HFFc6 (cell line): ENCODE results near the gene KLHL13. TPM values are rescaled to one million over a fixed set of nuclear protein-coding genes. Genes with fewer than 3 reads are reported as not detected.
"Not testable (repeated sequence)": the region's sequence is repeated elsewhere in the genome, so short reads cannot be mapped to it uniquely, and the experiment has no call there.

ENCODE experiments used
- DNase-seq: peaks from one replicate; pipeline ENCODE4 v3.0.0-alpha.2; 2018
- H3K27ac Mint-ChIP-seq: 2 replicates; pipeline ENCODE4 v1.8.0; 2020; ENCODE audit warnings: mild to moderate bottlenecking, mixed read lengths
- H3K27me3 Mint-ChIP-seq: 2 replicates; pipeline ENCODE4 v1.8.0; 2021; ENCODE audit warnings: mild to moderate bottlenecking, moderate library complexity, mixed read lengths; ENCODE audit not compliant: insufficient read depth
- H3K36me3 Mint-ChIP-seq: 2 replicates; pipeline ENCODE4 v1.8.0; 2021; ENCODE audit warnings: low read depth, mixed read lengths
- H3K4me1 Mint-ChIP-seq: 2 replicates; pipeline ENCODE4 v1.8.0; 2020; ENCODE audit warnings: low read depth, mixed read lengths
- H3K4me3 Mint-ChIP-seq: 2 replicates; pipeline ENCODE4 v1.8.0; 2020; ENCODE audit warnings: mild to moderate bottlenecking, moderate library complexity, mixed read lengths
- H3K9me3 Mint-ChIP-seq: 2 replicates; pipeline ENCODE4 v1.8.0; 2020; ENCODE audit warnings: mild to moderate bottlenecking, mixed read lengths
- CTCF ChIP-seq: fragments of 200-600 bp; sonication (generic); IDR thresholded peaks from 2 replicates; pipeline ENCODE4 v1.5.0; 2021; ENCODE audit warnings: antibody characterized with exemption, mild to moderate bottlenecking
- total RNA-seq, 6 experiments: library from RNA; stranded (reverse); fragmentation: NEBNext Ultra II Directional; extraction: Animal tissue kit (Norgen Biotek cat#: 25700); gene quantifications; 2 replicates in 1 of 6; 3 replicates in 5 of 6; pipeline ENCODE4 v1.2.3, GENCODE V29; 2021

KLHL13 gene
- total RNA-seq, 6 experiments from 2014 or later, result 0.05 to 0.14 (median 0.07) TPM; not detected in 3

- DNase-seq, result no peak
- peaks cover 5% of the 10 kb centered on the region; the same call in 1 of the 2 replicates for H3K9me3 Mint-ChIP-seq
- TF ChIP-seq CTCF, result no peak
- H3K4me1 Mint-ChIP-seq, result no peaks in the 10 kb centered on the region
- H3K27ac Mint-ChIP-seq, result no peak overlapping the region
- H3K36me3 Mint-ChIP-seq, result no peaks in the 10 kb centered on the region
- no peaks in the 10 kb centered on the region; the same call in 1 of the 2 replicates for H3K27me3 Mint-ChIP-seq
- H3K4me3 Mint-ChIP-seq, result no peak overlapping the region
These were observed 13.1 kb upstream of the KLHL13 start for GRCh38 chrX:118129681-118130080.

GRCh38 chrX:118128724-118129123 is 12.1 kb upstream of the KLHL13 start:
- DNase-seq, result no peak
- Mint-ChIP-seq H3K27ac (no peak overlapping the region), H3K4me1 (no peaks in the 10 kb centered on the region), H3K9me3 (peaks cover 5% of the 10 kb centered on the region; the same call in 1 of the 2 replicates), H3K27me3 (no peaks in the 10 kb centered on the region), H3K36me3 (no peaks in the 10 kb centered on the region), H3K4me3 (no peak overlapping the region)
- no peak for TF ChIP-seq CTCF

GRCh38 chrX:118126286-118126685 is 9.7 kb upstream of the KLHL13 start:
- no peak overlapping the region for H3K27ac Mint-ChIP-seq
- no peak for DNase-seq
- H3K4me3 Mint-ChIP-seq, result no peak overlapping the region
- H3K36me3 Mint-ChIP-seq, result no peaks in the 10 kb centered on the region
- H3K9me3 Mint-ChIP-seq, result no peaks in the 10 kb centered on the region
- no peaks in the 10 kb centered on the region for H3K27me3 Mint-ChIP-seq
- H3K4me1 Mint-ChIP-seq, result no peaks in the 10 kb centered on the region
- no peak for TF ChIP-seq CTCF

DNA sequence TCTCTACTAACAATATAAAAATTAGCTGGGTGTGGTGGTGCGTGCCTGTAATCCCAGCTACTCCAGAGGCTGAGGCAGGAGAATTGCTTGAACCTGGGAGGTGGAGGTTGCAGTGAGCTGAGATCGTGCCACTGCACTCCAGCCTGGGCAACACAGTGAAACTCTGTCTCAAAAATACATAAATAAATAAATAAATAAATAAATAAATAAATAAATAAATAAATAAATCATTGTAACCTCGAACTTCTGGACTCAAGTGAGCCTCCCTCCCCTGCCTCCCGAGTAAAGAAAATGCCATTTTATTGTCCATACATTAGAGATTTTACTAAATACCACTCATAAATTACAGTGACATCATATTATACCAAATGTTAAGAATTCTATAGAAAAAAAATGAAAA is 7.6 kb upstream of the KLHL13 start:
- not testable (repeated sequence) for H3K27me3 Mint-ChIP-seq, H3K4me3 Mint-ChIP-seq

DNA sequence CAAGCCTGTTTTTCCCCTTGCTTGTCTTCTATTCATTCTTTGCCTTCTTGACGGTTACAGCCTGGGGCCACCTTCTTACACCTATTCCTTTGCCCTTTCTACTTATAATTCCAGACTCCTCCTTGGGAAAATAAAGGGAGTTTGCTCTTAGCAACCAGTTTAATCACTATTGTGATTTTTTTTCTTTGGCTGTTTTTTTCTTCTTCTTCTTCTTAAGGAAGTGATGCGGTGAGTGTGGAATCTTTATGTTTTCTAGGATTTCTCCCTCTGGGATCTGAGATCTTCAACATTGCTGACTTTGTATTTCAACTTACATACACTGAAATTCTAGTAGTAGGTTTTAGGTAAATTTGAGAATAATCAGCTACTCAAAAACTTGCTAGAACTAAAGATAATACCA is 1.1 kb upstream of the KLHL13 start:
- H3K27ac Mint-ChIP-seq, result no peak overlapping the region
- TF ChIP-seq CTCF, result no peak

More for the DNA sequence above, 7.6 kb upstream of the KLHL13 start:
- not testable (repeated sequence) for H3K4me1 Mint-ChIP-seq, H3K27ac Mint-ChIP-seq, H3K36me3 Mint-ChIP-seq, H3K9me3 Mint-ChIP-seq, DNase-seq

DNA sequence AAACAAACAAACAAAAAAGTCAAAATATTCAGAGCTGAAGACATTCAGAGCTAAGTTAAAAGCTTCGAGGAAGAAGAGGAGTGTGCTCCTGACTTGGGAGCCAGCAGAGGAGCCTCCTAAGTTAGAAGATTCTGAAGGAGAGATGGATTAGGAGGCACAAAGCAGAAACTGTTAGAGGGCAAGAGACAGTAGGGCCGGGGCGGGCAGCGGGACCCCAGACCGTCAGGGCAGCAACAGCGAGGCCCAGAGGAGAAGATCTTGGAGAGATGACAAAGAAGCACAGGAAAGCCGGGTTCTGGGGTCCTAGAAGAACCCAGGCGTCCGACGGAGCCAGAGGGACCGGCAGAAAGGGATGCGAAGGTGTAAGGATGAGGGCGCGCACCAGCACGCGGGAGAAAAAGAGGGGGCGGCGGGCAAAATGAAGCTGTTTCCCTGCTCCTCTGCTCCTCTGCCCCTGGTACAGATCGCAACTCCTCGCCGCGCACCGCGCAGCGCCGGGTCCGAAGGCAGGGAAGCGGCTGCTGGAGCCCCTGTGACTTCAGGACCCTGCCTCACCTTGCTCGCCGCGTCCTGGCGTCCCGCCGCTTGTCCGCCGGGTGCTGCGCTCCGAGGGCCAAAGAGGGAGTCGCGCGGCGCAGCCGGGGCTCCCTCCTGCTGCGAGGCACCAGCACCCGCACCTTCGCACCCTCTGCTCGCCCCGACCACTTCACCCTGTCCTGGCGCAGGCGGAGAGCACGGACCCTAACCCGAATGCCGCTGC is 477 bp downstream of the KLHL13 start:
- Mint-ChIP-seq H3K27ac (no peak overlapping the region), H3K4me1 (no peaks in the 10 kb centered on the region)
- DNase-seq, result no peak

More for the DNA sequence above, 1.1 kb upstream of the KLHL13 start:
- H3K4me3 Mint-ChIP-seq, result no peak overlapping the region
- H3K27me3 Mint-ChIP-seq, result no peaks in the 10 kb centered on the region; the same call in none of the 2 replicates
- no peaks in the 10 kb centered on the region for H3K4me1 Mint-ChIP-seq
- DNase-seq, result no peak
- H3K36me3 Mint-ChIP-seq, result no peaks in the 10 kb centered on the region
- no peaks in the 10 kb centered on the region for H3K9me3 Mint-ChIP-seq

More for the DNA sequence above, 477 bp downstream of the KLHL13 start:
- Mint-ChIP-seq H3K36me3 (no peaks in the 10 kb centered on the region), H3K27me3 (no peaks in the 10 kb centered on the region; the same call in none of the 2 replicates), H3K4me3 (peak overlapping the region; percentile 73), H3K9me3 (no peaks in the 10 kb centered on the region)
- TF ChIP-seq CTCF, result no peak
